ENCODE results near the gene PTPRD.

PTPRD gene

DNA sequence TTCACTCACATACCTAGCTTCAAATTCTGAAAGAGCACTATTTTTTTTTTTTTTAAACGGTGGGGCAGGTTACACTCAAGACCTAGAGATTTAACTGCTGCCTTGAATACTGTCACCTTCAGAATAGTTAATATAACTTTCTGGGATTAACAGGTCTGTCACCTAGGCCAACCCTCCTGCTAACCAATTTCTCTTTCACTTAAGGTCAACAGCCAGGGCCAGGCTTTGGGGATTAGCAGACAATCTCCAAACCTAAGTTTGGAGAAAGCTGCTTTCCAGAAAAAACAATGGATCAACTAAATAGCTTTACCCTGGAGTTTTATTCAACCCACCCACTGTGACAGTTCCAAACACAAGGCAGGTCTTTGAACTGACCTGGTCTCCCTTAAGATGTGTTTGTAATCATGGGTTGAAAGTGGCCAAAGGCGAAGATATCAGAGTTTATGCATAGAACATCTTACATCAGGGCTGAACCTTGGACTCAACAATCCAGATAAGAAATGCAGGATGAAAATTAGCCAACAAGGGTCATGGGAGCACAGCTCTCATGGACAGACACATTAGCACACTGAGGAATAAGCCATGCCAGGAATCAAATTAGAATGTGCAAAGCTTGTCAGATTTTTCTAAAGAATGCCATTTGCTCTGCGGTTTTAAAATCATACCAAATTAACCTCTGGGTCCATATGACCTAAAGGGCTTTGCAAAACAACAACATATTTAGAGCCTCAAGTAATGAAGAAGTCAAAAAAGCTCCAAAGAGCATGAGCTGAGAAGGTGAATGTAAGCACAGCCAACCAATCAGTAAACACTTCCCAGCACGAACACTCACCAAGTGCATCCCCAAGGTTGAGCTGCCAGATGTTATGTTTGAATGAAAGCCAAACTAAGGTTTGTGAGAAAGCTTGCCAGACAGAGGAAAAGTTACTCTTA lies 2274.7 kb downstream of the PTPRD start:
- no peak for DNase-seq

DNA sequence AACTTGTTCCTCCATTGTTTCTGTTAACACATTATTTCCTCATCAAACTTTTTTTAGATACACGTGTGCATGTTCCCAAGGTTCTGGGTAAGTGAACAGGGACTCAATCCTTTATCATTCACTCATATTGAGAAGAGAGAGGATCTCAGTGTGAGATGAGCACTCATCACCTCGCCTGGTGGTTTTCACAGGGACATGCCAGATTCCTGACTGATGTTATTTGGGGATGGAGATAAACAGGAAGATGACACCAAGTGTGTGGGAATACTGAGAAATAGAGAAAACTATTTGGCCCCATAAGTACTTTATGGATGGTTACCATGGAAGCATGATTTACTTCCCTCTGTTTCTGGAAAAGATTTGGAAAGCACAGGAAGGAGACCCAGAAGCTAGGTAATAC lies 2279.9 kb downstream of the PTPRD start:
- no peak for DNase-seq

DNA sequence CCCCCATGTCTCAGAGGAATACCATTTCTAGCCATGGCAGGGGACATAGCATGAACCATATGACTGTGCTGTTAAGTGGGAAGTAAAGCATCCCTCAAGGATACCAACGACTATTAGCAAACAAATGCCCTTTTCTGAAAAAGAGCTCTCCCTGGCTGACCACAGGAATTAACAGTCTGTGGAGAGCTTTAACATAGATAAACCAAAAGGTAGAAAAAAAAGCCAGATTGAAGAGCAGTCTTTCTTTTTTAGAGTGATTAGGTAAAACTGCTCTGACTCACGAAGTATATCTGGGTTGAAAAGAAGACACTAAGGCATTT lies 2280.5 kb downstream of the PTPRD start:
- no peak for DNase-seq

DNA sequence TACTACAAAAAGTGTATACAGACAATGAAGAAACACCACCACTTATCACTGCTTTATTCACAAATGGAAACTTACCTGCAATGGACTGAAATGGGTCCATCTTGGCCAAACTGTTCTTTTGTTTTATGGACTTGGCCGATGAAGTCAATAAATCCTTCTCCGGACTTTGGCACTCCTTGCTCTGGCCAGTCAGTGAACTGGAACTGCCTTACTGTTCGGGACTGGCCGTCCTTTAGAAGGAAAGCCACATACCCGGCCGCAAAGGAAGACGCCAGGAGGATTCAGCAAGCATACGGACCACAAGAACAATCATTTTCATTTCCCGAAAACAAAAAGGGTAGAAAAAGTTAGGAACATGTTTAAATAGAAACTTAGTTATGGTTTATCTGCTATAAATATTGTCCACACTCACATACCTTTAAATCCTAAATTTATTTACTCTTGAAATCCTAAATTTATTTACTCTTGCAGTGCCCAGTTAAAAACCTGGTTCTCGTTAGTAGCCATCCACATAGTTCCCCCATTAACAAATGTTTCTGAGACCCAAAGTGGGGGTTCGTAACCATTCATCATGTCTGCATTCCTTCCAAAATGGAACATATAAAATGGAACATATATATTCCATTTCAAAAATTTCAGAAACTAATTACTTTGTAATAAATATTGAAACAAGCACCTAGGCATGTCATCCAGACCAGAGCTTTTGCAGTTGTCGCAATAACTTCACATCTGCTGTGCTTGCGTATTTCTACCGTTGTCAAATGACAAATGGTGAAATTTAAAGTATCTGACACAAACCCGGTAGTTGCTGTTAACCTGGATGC lies 2281.1 kb downstream of the PTPRD start:
- DNase-seq = no peak

DNA sequence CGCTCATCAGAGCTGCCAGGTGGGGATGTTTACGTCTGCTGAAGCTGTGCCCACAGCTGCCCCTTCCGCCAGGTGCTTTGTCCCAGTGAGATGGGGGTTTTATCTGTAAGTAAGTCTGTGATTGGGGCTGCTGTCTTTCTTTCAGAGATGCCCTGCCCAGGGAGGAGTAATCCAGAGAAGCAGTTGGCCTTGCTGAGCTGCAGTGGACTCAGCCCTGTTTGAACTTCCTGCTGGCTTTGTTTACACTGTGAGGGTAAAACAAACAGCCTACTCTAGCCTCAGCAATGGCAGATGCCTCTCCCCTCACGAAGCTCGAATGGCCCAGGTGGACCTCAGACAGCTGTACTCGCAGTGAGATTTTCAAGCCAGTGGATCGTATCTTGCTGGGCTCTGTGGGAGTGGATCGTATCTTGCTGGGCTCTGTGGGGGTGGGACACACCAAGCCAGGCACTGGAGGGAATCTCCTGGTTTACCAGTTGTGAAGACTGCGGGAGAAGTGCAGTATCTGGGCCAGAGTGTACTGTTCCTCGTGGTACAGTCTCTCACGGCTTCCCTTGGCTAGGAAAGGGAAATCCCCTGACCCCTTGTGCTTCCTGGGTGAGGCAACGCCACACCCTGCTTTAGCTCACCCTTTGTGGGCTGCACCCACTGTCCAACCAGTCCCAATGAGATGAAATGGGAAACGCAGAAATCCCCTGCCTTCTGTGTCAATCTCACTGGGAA lies 2283.1 kb downstream of the PTPRD start:
- no peak for DNase-seq

DNA sequence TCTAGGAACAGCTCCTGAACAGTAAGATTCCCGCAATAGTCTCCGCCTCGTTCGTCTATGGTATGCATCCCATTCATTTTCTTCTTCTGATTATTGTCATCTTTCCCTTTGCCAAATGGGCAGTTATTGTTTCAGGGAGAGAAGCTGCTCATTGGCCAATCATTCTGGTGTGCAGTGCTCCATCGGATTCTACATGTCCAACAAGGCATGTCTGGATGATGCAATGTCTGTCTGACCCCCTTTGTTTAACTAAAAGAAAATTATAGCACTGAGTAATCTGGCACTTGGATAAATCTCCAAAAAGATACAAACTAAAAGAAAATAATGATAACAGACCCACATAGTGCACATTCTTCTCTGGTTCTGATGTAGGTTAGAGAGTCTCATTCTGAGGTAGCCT lies 2297.6 kb downstream of the PTPRD start:
- no peak for DNase-seq

DNA sequence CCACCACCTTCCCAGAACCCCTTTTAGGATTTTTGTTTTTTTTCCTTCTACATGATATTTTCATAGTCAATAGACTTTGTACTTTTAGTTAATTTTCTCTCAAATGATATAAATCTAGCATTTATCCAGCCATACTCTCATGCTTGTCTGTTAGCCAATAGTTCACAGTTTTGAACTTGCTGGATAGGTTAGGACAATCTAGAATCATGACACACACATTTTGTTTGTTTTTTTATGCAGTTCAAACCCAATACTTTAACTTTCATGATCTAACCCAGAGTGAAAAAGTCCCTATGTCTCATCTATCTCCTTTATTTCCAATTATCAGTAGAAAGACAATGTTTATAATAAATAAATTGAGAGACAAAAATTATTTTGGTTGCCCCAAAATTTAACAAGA lies 2303.5 kb downstream of the PTPRD start:
- DNase-seq = no peak

DNA sequence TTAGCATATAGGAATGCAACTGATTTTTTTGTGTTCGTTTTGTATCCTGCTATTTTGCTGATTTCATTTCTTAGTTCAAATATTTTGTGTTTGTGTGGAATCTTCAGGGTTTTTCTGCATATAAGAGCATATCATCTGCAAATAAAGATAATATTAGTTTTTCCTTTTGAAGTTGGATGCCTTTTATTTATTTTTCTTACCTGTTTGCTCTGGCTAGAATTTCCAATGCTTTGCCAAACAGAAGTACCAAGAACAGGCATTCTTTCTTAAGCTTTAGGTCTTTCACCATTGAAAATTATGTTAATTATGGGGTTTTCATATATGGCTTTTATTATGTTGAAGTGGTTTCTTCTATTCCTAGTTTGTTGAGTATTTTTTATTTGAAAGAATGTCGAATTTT lies 2308.1 kb downstream of the PTPRD start:
- DNase-seq = no peak

DNA sequence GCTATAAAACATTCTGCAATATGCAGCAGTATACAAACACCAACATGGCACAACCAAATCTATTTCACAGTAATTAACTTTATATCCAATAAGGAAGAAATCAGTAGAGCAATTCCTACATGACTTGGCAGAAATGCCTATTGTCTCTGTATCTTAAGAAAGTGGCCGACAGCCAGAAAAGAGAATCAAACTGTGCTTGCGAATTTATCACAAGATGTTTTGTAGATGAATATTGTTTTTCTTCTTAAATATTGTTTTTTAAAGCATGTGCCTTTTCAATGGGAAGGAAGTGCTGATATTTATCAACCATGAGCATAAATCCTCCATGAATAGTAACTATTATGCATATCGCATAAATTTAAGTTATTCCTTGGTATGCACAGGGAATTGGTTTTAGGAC lies 2311.5 kb downstream of the PTPRD start:
- DNase-seq = no peak

DNA sequence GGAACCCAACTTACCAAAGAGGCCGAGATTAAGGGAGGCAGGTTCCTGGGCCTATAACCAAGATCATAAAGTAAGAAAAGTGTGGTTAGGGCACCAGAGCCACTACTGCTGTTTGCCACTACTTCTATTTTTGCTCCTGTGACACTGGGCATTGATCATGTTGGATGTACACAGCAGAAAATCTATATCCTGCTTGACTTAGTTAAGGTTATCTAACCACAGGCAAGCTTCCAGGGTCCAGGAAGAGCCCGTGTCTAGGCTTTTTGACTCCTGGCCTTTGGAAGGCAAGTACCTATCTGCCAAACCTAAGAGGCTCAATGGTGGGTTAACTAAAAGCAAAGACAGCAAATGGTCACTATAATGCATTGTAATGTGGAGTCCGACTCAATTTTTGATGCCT lies 2315.8 kb downstream of the PTPRD start:
- no peak for DNase-seq

DNA sequence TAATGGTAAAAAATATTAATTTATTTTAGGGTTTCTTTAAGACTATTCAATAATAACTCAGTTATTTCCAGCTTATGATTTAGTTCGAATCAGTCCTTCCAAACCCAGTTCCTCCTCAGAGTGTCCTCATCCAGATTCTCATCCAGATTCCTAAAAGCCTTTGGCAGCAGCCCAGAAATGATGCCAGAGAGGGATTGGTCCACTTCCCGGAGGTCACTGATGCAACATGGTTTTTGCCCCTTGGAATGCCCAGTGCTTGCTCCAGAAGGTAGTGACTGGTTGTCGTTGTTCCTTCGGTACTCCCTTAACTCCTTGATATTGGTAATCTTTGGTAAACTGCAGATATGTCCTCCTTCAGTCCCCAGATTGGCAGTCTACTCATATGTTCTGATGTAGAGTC lies 2320.1 kb downstream of the PTPRD start:
- no peak for DNase-seq

DNA sequence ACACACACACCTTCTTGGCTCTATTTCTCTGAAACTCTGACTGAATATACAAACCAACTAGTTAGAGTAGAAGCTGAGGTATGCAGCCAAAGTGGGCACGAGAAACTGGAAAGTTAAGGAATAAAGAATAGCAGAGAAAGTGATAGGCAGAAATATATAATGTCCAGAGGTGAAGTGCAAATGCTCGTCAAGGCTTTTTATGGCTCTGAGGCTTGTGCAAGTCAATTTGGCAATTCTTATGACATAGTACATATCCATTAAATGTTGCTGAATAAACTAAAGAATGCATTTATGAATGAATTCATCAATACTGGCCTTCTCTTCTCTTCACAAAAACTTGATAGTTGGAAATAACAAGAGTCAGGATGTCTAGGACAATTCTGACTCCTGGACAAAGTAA lies 2323.1 kb downstream of the PTPRD start:
- no peak for DNase-seq

DNA sequence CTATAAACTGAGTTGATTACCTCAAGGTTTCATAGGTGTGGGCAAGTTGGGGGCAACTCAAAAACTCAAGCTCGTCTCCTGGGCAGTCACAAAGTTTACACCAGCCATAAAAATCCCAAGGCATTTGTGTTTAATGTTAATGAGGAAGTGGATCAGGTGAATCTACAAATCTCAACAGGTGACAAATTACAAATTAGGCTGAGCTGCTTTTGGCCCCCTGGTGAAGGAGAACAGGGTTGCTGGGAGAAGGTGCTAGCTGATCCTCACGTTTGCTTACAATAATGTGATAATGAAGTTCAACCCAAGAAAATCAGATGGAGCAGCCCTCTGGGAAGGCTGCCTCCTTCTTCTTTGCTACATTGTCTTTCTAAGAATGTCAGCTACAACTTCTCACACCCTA lies 2324.8 kb downstream of the PTPRD start:
- no peak for DNase-seq

DNA sequence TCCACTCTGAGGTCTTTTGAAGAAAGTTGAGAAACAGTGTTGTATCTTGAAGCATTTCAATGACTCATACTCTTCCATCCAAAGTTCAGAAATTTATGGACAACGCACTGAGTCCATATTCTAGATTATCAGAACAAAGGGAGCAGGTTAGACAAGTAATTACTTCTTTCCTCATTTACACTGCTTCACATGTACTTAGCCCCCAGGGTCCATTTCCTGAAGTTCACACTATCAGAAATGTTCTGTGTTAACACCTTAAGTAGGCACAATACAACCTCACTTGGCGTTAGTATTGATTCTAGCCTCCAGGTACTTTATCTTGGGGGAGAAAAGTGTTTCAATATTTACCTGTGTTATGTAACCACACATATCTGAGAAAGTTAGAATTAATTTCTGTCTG lies 2325.3 kb downstream of the PTPRD start:
- DNase-seq = no peak

DNA sequence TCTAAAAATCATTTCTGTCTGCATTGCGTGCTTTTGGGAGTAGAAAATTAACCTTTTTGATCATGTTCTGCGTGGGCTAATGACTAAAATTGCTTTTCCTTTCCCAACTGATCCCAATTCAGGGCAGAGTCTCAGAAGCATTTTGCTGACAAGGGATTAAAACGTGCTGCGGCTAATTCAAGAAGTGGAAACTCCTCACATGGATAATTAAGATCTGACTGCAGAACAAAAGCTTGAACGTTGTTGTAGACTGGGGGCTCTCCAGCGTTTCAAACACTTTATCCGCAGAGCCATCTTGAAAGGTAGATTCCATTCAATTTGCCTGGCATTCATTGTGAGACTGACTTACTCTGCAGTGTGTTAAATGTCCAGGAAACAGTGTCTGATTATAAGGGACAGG lies 2327.9 kb downstream of the PTPRD start:
- no peak for DNase-seq

DNA sequence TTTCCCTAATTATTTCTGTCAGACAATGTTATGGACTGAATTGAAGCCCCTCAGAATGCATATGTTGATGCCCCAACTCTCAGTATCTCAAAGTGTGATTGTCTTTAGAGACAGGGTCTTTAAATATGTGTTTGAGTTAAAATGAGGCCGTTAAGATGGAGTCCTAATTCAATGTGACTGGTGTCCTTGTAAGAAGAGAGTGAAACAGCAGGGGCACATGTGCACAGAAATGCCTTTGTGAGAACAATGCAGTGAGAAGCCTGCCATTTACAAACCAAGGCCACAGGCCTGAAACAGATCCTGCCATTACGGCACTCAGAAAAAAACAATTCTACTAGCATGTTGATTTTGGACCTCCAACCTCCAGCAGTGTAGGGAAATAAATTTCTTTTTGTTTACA lies 2330.3 kb downstream of the PTPRD start:
- no peak for DNase-seq

DNA sequence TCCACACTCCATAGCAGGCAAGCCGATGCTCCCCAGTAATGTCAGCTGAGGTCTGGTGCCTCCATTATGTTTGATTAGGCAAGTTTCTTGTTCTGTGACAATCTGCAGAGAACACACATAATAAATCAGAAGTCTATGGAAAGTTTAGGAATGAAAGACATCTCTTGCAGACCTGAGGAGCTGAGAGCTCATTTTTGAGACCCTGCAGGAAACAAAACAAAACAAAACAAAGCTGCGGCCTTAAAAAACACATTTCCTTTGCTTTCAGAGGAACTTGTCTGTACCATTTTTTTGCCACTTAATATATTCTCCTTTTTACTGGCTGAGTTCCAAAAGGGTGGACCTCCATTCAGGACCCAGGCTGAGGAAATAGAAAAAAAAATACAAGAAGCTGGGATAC lies 2332.0 kb downstream of the PTPRD start:
- no peak for DNase-seq

DNA sequence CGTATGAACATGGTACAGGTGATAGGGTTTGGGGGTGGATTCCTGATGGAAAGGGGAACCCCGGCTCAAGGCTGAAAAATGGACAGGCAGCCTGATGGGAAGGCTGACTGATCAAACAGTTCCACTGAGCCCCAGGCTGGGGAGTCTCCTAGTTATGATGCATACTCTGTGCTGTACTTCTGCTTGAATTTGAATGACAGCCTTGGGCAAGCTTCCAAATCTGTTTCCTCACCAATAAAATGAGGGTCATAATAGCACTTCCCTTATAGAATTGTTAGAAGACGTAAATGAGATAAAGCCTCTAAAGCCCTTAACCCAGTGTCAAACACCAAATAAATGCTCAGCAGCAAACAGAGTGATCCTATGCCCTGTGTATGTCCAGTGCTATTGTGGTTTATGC lies 2334.8 kb downstream of the PTPRD start:
- DNase-seq = no peak

DNA sequence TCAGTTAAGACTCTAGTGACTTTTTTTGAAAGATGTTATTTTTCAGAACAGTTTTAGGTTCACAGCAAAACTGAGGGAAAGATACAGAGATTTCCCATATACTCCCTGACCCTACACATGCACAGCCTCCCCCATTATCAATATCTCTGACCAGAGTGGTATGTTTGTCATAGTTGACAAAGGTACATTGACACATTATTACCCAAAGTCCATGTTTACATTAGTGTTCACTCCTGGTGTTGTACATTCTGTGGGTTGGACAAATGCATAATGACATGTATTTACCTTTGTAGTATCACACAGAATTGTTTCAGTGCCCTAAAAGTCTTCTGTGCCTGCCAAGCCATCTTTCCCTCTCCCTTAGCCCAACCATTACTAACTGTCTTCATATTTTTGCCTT lies 2342.6 kb downstream of the PTPRD start:
- no peak for DNase-seq

DNA sequence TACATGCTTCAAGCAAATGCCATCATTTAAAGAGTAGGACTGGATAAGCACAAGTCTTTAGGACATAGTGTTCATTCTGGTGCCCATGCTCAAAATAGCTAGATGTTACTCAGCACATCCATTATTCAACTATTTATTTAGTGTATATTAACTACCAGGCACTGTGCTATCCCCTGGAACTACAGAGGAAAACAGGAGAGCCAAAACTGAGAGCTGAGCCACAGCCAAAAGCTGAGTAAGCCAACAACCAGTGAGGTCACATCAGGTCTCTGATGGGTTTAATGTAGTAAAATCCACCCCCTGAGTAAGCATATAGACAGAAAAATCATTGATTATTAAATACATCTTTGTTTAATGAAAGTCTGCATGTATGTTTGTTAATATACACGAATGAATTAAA lies 2343.9 kb downstream of the PTPRD start:
- DNase-seq = no peak

DNA sequence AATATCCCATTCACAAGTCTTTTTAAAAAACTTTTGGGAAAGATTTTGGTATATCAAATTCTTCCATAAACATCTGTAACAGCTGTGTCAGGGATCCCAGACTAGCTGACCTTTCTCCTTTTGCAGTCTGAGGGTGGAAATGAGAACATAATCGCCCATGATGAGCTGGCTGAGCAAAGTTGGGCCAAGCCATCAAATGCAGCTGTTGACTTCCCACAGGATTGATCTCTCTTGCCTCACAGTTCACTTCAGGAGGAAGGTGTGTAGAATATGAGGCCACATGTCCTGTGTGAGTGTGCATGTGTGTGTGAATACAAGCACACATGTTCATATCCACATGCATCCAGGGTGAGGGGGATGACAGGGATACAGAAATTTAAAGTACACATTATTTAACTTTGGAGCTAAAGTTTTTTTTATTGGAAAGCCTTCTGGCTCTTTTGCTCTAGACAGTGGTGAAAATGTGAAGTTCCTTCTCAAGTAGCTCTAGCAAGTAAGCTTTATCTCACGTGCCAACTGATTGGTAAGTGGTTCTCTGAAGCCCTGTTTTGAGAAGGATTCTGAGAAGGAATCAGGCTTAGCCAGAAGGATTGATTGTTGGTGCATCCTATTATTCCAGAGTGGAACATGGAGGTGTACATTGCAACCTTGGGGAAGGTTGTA lies 2344.5 kb downstream of the PTPRD start:
- no peak for DNase-seq

DNA sequence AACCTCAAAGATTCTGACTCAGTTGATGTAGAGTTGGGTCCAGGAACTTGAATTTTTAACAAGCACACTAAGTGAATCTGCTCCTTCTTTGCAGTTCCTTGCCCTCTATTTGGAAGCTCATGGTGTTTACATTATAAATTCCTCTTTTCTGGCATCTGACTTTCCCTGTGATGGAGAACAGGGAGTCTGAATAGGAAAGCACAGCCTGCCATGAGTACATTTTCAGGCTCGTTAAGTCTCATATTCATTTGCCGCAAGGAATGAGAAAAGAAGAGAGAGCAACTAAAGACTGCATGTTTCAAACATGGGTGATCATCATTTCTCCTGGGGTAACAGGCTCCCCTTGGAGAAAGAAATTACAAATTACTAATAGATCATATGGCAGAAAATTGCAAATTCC lies 2345.2 kb downstream of the PTPRD start:
- no peak for DNase-seq

DNA sequence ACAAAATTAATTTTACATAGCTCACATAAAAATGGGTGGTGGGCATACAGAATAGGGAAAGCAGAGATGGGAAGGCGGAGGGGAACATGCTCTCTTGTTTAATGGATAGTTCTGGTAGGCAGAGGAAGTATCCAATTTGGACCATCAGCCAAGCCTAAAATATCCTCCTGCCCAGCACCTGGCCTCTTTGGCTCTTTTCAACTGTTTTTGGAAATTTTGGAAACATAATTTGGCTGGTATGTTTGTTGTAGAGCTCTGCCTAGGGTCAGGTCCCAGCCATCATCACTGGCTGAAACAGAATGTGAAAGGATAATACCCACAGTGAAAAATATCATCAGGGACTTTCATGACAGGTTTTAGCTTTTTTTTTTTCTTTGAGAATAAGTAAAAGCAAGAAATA lies 2345.9 kb downstream of the PTPRD start:
- DNase-seq = no peak

All from activated CD4-positive, alpha-beta T cell treated with anti-CD3 and anti-CD28 coated beads, Interleukin-2, amount 50 U/mL, for 4 hours (primary cell).